ENCODE results near the gene RAP1GAP2. TPM values are rescaled to one million over a fixed set of nuclear protein-coding genes. Genes with fewer than 3 reads are reported as not detected.

Gene RAP1GAP2
- total RNA-seq, 2 experiments from 2014 or later: 0.31 to 0.50 TPM

- H3K4me1 Mint-ChIP-seq (ENCODE audit: low read depth): peaks cover 3% of the 10 kb centered on the region
- H3K9me3 Mint-ChIP-seq: no peaks in the 10 kb centered on the region
- ATAC-seq (peak; percentile 100), DNase-seq (peak; percentile 94)
- peaks cover 11% of the 10 kb centered on the region for H3K27me3 Mint-ChIP-seq
- no peak overlapping the region for H3K27ac Mint-ChIP-seq
- ChIA-PET CTCF (interaction anchor here (0.8 to 2.9 kb wide), 26 partner anchors 9 to 227 kb away, joined by 3 to 25 read pairs (median 4); partner anchors contain the start of gene RAP1GAP2), POLR2A (interaction anchor here (0.6 kb wide), 2 partner anchors 74 to 104 kb away, joined by 3 to 5 read pairs; no protein-coding TSS in a partner anchor)
- H3K4me3 Mint-ChIP-seq: no peak overlapping the region
- peak; percentile 93 for TF ChIP-seq CTCF (IDR thresholded peaks at IDR 0.05)
- intact Hi-C loops (cut with micrococcal nuclease): loop anchor here (10.0 kb wide), 1 partner anchor 48 kb away; no protein-coding TSS in a partner anchor
- no peaks in the 10 kb centered on the region for H3K36me3 Mint-ChIP-seq (ENCODE audit: low read depth)
Observed at GRCh38 chr17:2786176-2786881, 9.9 kb upstream of the RAP1GAP2 start.

- CTCF ChIA-PET: interaction anchor here (2.0 kb wide), 1 partner anchor 59 kb away, joined by 11 read pairs; no protein-coding TSS in a partner anchor
- Mint-ChIP-seq H3K4me1 (ENCODE audit: low read depth) (peaks cover 31% of the 10 kb centered on the region), H3K27me3 (peaks cover 28% of the 10 kb centered on the region), H3K27ac (no peak overlapping the region), H3K9me3 (no peaks in the 10 kb centered on the region), H3K36me3 (ENCODE audit: low read depth) (no peaks in the 10 kb centered on the region), H3K4me3 (no peak overlapping the region)
- intact Hi-C loops (cut with micrococcal nuclease): loop anchor here (10.0 kb wide), 1 partner anchor 45 kb away; no protein-coding TSS in a partner anchor
- TF ChIP-seq CTCF (IDR thresholded peaks at IDR 0.05): no peak
- DNase-seq: no peak
- no peak for ATAC-seq
- POLR2A ChIA-PET: interaction anchor here (1.3 kb wide), 1 partner anchor 40 kb away, joined by 4 read pairs; the partner anchor contains the start of gene CCDC92B
Observed at GRCh38 chr17:2789700-2790099, 6.5 kb upstream of the RAP1GAP2 start.

GRCh38 chr17:2792366-2793169 lies 3.7 kb upstream of the RAP1GAP2 start:
- Mint-ChIP-seq H3K4me3 (no peak overlapping the region), H3K36me3 (ENCODE audit: low read depth) (no peaks in the 10 kb centered on the region), H3K27ac (no peak overlapping the region), H3K27me3 (peaks cover 50% of the 10 kb centered on the region), H3K4me1 (ENCODE audit: low read depth) (peaks cover 57% of the 10 kb centered on the region), H3K9me3 (no peaks in the 10 kb centered on the region)
- ChIA-PET POLR2A (interaction anchor here (1.2 to 2.8 kb wide), 4 partner anchors 11 to 57 kb away, joined by 3 to 12 read pairs (median 4); no protein-coding TSS in a partner anchor), CTCF (interaction anchor here (1.2 to 2.4 kb wide), 2 partner anchors 22 to 33 kb away, joined by 5 to 7 read pairs; no protein-coding TSS in a partner anchor)
- peak; percentile 89 for DNase-seq
- intact Hi-C loops (cut with micrococcal nuclease): no loop called here
- ATAC-seq: peak; percentile 53
- TF ChIP-seq CTCF (IDR thresholded peaks at IDR 0.05): no peak

GRCh38 chr17:2794111-2794803 lies 2.0 kb upstream of the RAP1GAP2 start:
- ChIA-PET CTCF (interaction anchor here (3.3 kb wide), 1 partner anchor 8 kb away, joined by 14 read pairs; no protein-coding TSS in a partner anchor), POLR2A (interaction anchor here (1.3 to 1.6 kb wide), 2 partner anchors 9 to 17 kb away, joined by 4 read pairs; no protein-coding TSS in a partner anchor)
- no peaks in the 10 kb centered on the region for H3K36me3 Mint-ChIP-seq (ENCODE audit: low read depth)
- intact Hi-C loops (cut with micrococcal nuclease): no loop called here
- peaks cover 67% of the 10 kb centered on the region for H3K4me1 Mint-ChIP-seq (ENCODE audit: low read depth)
- ATAC-seq (no peak), DNase-seq (no peak)
- H3K9me3 Mint-ChIP-seq: no peaks in the 10 kb centered on the region
- no peak overlapping the region for H3K27ac Mint-ChIP-seq
- no peak for TF ChIP-seq CTCF (IDR thresholded peaks at IDR 0.05)
- H3K4me3 Mint-ChIP-seq: no peak overlapping the region
- H3K27me3 Mint-ChIP-seq: peaks cover 56% of the 10 kb centered on the region

Measured in activated CD8-positive, alpha-beta T cell treated with anti-CD3 and anti-CD28 coated beads for 36 hours (primary cell).